GM18861 (cell line): ENCODE measurements around the gene ZSCAN10.
A peak's percentile ranks its signal among the peaks of the same experiment; 100 is the strongest.

Source experiments
- ATAC-seq: cut with Tn5 transposase; IDR thresholded peaks from one replicate; pipeline ENCODE4 v1.9.1; 2021; ENCODE audit not compliant: unreplicated experiment

ZSCAN10 gene

GRCh38 chr16:3134338-3135125, 35.4 kb upstream of the ZSCAN10 start, which contains the start of gene ZNF213:
Gene ZNF213 (plus strand): TSS chr16:3135029. CDS start chr16:3137281, 2,252 bp downstream.
- ATAC-seq: peak; percentile 91

DNA sequence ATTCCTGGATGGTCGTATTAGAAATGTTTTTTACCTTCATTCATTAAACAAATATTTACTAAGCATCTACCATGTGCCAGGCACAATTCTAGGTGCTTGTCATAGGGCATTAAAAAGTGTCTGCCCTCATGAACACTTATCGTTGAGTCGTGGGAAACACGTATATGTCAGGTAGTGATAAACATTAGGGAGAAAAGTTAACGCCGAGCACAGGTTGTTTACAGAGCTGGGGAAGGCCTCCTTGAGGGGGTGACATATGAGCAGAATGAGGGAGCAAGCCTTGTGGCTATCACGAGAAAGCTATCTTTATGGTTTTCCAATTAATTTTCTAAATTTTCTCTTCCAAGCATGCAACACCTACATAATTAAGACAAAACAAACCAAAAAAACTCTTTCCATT, 34.8 kb upstream of the ZSCAN10 start:
- ATAC-seq: no peak

DNA sequence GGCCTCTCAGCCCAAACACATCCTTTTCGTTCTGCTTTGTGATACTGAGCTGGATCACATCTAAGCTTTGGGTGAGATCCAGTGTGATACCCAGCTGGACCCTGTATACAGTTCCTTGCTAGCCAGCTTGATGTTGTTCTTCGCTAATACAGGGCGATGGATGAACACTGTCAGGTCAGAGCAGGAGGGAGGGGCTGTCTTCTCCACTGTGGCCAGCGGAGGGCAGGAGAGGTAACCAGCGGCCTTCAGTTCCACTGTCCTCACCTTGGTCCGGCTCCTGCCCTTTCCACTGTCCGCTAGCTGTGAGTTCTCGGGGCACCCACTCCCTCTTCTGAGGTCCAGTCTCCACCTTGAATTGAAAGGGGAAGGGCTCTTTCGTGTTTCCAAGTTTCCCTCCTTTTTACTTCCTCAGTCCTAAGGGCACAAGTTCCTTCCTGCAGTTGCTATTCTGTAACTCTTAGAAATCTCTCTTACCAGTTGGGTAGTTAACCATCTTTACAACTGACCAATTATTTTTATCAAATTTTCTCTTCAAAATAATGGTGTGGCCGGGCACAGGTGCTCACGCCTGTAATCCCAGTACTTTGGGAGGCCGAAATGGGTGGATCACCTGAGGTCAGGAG, 32.8 kb upstream of the ZSCAN10 start:
- no peak for ATAC-seq

GRCh38 chr16:3129137-3130131, 30.3 kb upstream of the ZSCAN10 start:
- peak; percentile 50 for ATAC-seq

GRCh38 chr16:3127745-3128144, 28.7 kb upstream of the ZSCAN10 start:
- no peak for ATAC-seq

GRCh38 chr16:3123986-3124886, 25.1 kb upstream of the ZSCAN10 start:
- ATAC-seq: peak; percentile 73

DNA sequence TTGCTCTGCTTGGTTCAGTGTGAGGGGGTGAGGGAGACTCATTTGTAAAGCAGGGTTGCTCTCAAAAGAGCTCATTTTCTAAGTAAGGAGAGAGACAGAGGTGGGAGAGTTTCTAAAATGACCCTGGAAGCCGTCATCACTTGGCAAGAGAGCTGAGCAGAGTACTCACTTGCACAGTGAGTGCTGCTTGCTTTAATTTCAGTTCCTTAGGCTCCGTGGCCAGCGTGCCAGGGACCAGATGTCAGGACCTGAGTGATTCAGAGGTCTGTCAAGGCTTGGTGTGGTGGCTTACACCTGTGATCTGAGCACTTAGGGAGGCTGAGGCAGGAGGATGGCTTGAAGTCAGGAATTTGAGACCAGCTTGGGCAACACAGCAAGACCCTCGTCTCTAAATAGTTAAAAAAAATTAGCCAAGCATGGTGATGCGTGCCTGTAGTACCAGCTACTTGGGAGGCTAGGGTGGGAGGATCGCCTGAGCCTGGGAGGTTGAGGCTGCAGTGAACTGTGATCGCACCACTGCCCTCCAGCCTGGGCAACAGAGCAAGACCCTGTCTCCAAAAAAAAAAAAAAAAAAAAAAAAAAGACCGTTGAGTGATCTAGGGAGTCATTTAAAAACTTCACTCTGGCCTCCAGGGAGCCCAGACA, 24.0 kb upstream of the ZSCAN10 start:
- no peak for ATAC-seq

- ATAC-seq: no peak
These were observed 22.9 kb upstream of the ZSCAN10 start for GRCh38 chr16:3121851-3122467.

DNA sequence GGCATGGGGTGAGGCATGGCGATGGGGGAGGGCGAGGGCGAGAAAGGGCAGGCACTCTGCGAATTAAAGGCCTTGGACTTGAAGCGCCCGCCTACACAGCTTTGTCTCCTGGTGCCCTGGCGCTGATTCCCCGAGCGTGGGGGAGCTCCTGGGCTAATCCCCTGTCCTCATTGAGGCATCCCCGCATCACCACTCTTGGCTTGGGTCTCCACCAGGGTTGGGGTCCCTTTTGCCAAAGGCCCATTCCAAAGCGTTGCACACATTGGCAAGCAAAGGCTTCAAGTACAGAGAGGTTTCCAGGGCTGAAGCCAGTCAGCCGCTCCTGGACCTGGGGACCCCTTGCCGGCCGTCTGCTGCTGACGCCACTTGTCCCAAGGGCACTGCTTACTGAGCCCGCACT, 21.3 kb upstream of the ZSCAN10 start:
- ATAC-seq: no peak

GRCh38 chr16:3119701-3120408, 20.8 kb upstream of the ZSCAN10 start:
- no peak for ATAC-seq

GRCh38 chr16:3119286-3119685, 20.2 kb upstream of the ZSCAN10 start:
- no peak for ATAC-seq

- ATAC-seq: no peak
These were observed 19.8 kb upstream of the ZSCAN10 start for GRCh38 chr16:3118846-3119245.

GRCh38 chr16:3118204-3118790, 19.2 kb upstream of the ZSCAN10 start:
- ATAC-seq: no peak

GRCh38 chr16:3115561-3115960, 16.5 kb upstream of the ZSCAN10 start:
- ATAC-seq: no peak

- ATAC-seq: no peak
These were observed 15.9 kb upstream of the ZSCAN10 start for GRCh38 chr16:3115003-3115402.

DNA sequence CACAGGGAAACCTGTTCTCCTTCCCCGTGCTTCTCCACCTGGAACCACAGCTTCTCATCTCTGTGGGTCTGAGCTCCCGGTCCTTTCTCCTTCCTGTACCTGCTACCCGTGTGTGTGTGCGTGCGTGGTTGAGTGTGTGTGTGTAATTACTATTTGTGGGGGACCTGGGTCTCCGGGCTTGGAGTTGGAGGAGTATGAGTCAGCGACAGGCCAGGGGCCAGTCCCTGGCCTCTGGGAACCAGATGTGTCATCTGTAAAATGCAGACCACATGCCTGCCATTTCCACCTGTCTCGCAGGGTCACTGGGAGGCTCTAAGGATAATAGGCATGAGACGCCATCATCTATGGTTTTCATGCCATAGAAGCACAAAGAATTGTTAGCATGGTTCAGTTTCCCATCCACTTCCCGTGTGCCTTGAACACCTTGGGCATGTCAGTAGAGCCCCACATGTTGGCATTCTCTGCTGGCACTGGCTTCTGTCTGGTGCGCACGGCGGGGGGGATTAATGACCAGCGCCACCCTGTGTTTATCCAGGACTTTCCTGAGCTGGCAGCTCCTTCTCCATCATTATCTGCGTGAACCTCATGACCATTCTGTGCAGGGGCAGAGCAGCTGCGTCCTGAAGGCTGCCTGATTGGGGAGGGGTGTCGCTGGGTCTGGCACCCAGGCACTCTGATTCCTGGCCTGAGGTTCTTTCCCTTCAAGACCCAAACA, 14.8 kb upstream of the ZSCAN10 start:
- no peak for ATAC-seq

DNA sequence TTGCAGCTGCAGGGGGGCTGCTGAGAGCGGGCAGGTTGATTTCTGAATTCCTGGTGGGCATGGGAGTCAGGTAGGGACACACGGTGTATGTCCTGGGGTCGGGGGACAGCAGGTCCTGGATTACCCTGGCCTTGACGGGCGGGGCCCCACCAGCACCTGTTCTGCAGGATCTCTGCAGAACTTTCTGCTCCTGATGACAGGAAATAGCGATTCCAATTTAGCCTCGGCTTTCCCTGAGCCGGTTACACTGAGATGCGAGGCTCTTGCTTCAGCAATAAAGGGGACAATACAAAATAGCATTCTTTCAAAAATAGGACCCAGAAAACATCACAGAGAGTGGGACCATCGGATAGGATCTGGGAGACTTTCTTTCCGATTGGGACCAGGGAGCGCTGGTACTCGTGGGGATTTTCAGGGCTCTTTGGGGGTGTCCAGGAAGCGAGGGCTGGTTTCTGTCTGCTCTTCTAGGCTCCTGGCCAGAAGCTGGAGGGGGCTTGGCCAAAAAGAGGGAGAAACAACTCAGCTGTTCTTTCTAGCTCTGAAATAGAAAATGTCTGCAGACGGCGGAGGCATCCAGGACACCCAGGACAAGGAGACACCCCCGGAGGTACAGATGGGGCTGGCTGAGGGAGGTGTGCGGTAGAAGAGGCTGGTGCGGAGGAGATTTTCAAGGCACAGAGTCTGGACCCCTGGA, 13.9 kb upstream of the ZSCAN10 start:
- no peak for ATAC-seq
